GM19468 (cell line): ENCODE measurements around the gene ZNF750.
"Not testable (repeated sequence)": the region's sequence is repeated elsewhere in the genome, so short reads cannot be mapped to it uniquely, and the experiment has no call there.

Source experiments
- ATAC-seq: cut with Tn5 transposase; IDR thresholded peaks from one replicate; pipeline ENCODE4 v1.9.1; 2021; ENCODE audit warnings: mild to moderate bottlenecking, moderate library complexity, moderate number of reproducible peaks; ENCODE audit not compliant: unreplicated experiment; ENCODE audit errors: extremely low read depth

The ZNF750 gene

GRCh38 chr17:82799591-82799990 is 40.2 kb downstream of the ZNF750 start:
- no peak for ATAC-seq

GRCh38 chr17:82798752-82799151 is 41.1 kb downstream of the ZNF750 start:
- no peak for ATAC-seq

- no peak for ATAC-seq
Observed at GRCh38 chr17:82797061-82797460, 42.8 kb downstream of the ZNF750 start.

GRCh38 chr17:82795615-82796014 is 44.2 kb downstream of the ZNF750 start:
- ATAC-seq: no peak

GRCh38 chr17:82794781-82795482 is 44.9 kb downstream of the ZNF750 start:
- no peak for ATAC-seq

- ATAC-seq: no peak
Observed at GRCh38 chr17:82793974-82794630, 45.7 kb downstream of the ZNF750 start.

GRCh38 chr17:82791532-82791931 is 48.3 kb downstream of the ZNF750 start:
- no peak for ATAC-seq

GRCh38 chr17:82790391-82790790 is 49.4 kb downstream of the ZNF750 start:
- no peak for ATAC-seq

GRCh38 chr17:82789806-82790205 is 50.0 kb downstream of the ZNF750 start:
- ATAC-seq: no peak

GRCh38 chr17:82789051-82789592 is 50.7 kb downstream of the ZNF750 start:
- ATAC-seq: no peak

GRCh38 chr17:82788206-82789001 is 51.4 kb downstream of the ZNF750 start:
- ATAC-seq: no peak

GRCh38 chr17:82787081-82787848 is 52.6 kb downstream of the ZNF750 start:
- no peak for ATAC-seq

- ATAC-seq: no peak
Observed at GRCh38 chr17:82786427-82786826, 53.4 kb downstream of the ZNF750 start.

GRCh38 chr17:82785581-82785980 is 54.2 kb downstream of the ZNF750 start:
- ATAC-seq: not testable (repeated sequence)

GRCh38 chr17:82783498-82783897 is 56.3 kb downstream of the ZNF750 start:
- no peak for ATAC-seq

GRCh38 chr17:82782657-82783207 is 57.1 kb downstream of the ZNF750 start:
- no peak for ATAC-seq

GRCh38 chr17:82781894-82782274 is 57.9 kb downstream of the ZNF750 start:
- no peak for ATAC-seq

GRCh38 chr17:82780971-82781893 is 58.6 kb downstream of the ZNF750 start:
- ATAC-seq: no peak

GRCh38 chr17:82780195-82780594 is 59.6 kb downstream of the ZNF750 start:
- no peak for ATAC-seq
